Activated CD8-positive, alpha-beta memory T cell treated with anti-CD3 and anti-CD28 coated beads, Interleukin-2, amount 50 U/mL, for 24 hours (primary cell): ENCODE results near the gene URAD.

Experiments used
- DNase-seq: peaks from one replicate; pipeline ENCODE4 v3.0.0-alpha.2; 2020; ENCODE audit errors: extremely low read depth

Gene URAD

DNA sequence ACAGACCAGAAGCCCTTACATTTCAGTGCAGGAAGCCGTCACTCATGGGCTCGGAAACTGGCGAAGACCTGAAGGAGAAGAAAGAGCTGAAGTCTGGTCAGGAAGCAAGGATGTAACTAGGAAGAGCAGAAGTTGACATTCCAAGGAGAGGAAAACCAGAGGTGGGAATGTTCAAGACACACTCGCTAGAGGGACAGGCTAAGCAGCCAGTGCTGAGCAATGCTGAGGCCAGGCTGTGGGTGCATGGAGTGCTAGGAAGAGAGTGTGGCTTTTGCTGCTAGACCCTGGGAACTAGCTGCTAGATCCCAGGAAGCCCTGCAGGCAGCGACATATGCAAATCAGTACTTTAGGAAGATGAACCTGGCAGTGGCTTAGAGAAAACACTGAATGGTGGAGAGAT lies 12.1 kb upstream of the URAD start:
- DNase-seq: no peak

DNA sequence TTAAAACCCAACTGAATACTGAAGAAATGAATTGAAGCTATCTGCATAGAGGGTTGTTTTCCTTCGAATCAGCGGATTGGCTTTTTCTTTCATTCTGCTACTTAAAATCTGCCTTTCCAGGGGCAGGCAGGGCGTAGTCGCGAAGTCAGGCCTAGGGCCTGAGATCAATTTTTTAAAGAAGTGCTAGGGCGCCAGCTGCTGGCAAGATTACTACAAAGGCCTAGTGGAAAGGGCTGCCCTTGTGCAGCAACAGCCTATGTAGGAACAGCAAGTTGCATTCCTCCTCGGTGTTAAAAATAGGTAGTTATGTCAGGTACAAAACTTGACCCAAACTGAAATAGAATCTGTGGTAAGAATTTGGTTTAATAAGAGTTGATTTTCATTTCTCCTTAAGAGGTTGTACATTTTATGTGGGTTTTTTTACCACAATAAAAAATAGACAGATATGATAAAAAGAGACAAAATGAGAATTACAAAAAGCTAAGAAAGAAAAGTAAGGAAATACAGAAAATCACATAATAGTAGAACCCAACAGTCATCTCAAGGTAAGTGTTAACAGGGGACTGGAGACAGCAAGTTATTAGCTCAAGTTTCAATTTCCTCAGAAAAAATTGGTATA lies 9.5 kb upstream of the URAD start:
- no peak for DNase-seq

DNA sequence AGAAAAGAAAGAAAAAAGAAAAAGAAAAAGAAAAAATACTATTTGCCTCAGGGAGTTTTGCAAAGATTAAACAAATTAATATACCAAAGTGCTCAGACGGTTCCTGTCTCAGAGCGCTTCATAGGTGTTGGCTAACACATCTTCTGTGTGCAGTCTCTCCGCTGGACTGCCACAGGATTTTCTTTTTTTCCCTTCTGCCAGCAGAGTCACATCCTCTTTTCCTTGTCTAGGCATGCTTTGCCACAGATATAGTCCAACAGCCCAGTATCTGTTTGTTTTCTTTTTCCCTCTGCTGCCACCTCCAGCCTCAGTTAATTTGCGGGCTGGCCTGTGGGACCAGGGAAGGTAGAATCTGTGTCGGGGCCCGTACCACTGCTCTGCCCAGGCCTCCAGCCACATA lies 3.4 kb upstream of the URAD start:
- no peak for DNase-seq

DNA sequence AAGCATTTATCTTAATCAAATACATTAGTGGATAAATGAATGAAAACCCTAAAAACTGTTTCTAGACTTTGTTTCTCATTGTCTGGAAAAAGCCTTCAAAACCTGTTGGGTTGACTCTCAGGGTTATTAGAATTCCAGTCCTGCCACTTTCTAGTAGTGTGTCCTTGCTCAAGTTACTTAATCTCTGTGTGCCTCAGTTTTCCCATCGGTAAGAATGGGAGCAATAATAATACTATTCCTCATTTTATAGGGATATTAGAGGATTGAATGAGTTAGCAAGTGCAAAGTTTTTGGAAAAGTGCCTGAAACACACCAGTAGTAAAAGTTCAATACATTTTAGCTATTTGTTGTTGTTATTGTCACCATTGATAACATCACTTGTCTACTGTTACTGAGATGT lies 2.9 kb downstream of the URAD start:
- DNase-seq: no peak

DNA sequence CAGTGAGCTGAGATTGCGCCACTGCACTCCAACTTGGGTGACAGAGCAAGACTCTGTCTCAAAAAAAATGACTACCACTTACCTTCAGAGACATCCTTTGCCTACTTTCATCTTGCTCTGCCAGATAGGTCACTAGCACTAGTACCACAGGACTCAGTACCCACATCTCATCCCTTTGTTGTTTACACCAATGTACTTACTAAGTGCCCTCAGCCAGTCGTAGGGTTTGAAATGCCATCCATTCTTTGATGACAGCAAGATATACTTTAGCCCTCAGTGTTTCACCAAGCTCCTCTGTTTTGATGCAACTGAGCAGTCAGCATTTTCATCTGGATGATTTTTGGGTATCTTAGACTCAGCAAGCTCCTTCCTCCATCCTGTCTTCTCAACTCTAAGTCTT lies 6.1 kb downstream of the URAD start:
- DNase-seq: no peak

DNA sequence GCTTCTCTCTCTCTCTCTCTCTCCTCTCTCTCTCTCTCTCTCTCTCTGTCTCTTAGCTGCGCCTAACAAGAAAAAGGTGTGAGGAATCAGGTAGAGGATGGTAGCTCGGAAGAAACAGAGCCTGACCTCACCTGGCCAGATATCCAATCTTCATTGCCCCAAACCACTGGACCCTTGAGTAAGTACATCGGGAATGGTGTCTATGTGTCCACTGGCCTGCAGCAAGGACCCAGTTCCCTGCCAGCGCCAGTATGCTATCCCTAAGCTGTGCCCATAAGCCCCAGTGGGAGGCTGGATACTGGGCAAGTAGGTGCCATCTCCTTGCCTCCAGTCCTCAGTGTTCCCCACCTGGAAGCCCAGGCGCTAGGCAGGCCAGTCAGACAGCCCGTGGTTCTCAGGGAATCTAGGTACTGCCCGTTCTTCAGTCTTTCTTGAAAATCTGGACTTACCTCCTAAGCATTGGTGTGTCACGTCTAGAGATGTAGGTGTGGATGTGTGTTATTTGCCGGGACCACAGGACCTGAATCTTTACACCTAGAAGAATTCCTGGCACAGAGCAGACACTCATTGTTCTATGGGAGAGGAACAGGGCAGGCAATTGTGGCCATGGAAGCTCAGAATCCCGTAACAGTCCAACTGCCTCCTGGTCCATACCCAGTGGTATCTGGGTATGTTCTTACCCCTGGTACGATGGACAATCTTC lies 7.3 kb downstream of the URAD start:
- DNase-seq: no peak

DNA sequence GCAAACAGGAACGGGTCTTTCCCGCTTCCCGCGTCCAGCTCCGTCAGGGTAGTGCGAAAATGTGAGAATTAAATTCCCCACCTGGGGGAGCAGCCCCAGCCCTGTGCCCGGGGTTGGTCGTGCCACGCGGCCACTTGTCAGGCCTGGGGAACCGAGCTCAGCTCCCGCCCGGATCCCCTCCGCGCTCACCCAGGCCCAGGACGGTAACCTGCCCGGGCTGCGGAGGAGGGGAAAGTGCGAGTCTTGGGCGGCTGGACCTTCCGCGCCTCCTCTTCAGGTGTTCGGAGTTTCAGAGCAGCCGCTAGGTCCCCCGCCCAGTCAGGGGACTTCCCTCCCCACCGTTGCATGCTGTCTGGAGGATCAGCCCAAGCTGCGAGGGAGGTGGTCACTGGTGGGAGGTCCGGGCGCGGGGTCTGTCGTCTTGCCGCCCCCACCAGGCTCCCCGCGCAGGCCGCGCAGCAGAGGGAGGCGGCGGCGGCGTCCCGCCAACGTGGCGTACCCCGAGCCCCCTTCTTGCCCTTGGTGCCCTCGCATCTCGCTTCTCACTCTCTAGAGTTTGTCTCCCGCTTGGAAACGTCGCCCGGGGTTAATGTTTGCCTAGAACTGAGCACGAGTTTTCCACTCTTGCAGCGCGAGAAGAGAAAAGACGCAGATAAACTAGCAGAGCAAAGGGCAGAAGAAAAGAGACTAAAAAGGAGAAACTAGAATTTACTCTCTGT lies 8.1 kb downstream of the URAD start:
- DNase-seq: no peak

DNA sequence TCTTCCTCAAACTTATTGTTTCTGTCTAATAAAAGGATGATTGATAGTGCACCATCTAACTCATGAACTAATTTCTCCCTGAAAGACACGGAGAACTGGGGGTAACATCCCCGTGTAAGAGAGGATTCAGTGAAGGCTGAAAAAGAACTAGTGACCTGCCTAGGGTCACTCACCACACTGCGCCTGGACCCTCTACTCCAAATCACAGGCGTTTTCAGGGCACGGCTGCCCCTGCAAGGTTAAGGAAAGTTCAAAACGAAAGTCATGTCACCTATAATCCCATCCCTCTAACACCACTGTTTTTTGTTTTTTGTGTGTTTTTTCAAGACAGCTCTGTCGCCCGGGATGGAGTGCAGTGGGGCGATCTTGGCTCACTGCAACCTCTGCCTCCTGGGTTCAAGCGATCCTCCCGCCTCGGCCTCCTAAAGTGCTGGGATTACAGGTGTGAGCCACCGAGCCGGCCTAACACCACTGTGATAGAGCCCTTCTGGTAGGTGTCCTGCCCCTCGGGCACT lies 8.7 kb downstream of the URAD start:
- DNase-seq: no peak

DNA sequence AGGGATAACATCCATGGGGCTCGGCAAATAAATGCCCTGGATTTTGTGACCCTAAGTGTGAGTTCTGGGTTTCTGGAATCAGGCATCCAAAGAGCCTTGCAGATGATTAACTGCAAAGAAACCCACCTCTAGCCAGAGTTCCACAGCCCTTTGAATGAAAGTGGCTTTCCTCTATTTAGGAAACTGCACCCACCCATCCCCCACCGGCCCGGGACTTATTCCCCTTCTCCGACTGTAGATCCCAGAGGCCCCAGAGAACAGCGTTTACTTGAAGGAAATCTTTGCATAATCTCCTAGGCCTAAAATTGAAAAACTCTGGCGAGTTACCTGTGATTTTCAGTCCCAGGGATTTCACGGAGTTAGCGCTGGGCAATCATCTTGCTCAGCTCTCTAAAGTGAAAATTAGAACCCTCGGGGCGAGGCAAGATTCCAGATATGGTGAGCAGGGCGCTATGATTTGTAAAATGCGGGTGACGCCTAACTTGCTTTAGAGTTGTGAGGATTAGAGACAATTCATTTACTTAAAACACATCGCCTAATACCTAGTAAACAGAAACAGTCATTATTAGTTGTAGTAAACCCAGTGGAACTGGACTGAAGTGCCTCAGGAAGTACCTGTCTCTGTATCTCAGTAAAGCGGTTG lies 9.4 kb downstream of the URAD start:
- no peak for DNase-seq

DNA sequence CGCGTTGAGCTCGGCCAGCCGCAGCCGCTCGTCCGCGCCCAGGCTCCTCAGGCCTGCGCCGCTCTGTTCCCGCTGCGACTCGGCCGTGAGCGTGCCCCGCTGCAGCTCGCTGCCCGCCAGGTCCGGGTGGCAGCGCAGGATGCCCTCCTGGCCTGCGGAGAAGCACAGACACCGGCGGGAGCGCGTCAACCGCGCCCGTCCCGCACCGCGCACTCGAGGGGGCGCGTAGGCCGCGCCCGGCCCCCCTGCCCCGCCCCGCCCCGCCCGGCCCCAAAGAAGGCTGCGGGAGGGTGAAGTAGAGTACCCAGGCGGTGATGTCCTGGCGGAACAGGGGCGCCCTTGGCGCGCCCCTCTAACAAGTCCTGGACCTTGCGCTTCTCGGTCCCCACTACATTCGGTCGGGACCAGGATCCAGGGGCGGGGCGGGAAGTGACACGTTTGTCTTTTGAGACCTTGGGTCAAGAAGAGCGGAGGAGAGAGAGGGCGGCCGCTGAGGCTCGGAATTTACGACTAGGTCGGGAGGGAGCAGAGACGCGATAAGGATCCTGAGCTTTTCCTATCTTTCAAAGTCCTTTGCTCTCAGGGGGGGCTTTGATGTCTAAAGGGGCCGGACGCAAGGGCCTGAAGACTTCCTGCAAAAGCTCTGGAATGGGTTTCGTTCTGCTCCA lies 10.1 kb downstream of the URAD start:
- no peak for DNase-seq

DNA sequence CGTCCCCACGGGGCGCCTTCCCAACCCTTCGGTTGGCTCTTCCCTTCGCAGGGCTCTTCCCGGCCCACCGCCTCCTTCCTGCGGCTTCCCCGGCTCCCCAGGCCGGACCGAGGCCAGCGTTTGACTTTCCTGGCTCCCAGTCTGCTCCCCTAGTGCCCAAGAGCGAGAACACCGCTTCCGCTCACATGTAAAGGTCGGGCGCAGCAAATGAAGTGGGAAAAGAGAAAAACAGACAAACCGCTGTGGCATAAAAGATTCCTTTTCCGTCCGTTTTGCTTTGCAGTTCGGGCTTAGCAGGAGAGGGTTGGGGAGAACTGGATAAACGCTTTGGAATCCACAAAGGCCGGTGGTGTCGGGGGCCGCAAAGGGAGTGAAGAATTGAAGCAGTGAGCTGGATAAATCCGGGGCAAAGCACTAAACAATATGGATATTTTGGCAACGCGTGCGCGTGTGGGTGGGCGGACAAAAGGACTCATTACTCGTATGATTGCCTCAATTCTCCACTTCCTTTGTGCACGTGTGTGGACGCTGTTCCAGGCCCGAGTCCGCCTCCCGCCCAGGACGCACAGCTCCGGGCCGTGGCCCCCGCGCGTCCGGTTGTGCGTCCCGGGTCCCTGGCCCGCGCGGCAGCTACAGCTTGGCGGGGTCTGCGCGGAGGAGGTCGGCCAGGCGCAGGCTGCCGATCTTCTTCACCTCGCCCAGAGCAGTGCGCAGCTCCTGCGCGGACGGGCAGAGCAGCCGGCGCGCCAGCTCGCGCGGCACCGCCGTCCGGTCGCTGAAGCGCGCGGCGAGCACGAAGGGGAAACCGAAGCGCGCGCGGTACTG lies 10.8 kb downstream of the URAD start:
- no peak for DNase-seq

DNA sequence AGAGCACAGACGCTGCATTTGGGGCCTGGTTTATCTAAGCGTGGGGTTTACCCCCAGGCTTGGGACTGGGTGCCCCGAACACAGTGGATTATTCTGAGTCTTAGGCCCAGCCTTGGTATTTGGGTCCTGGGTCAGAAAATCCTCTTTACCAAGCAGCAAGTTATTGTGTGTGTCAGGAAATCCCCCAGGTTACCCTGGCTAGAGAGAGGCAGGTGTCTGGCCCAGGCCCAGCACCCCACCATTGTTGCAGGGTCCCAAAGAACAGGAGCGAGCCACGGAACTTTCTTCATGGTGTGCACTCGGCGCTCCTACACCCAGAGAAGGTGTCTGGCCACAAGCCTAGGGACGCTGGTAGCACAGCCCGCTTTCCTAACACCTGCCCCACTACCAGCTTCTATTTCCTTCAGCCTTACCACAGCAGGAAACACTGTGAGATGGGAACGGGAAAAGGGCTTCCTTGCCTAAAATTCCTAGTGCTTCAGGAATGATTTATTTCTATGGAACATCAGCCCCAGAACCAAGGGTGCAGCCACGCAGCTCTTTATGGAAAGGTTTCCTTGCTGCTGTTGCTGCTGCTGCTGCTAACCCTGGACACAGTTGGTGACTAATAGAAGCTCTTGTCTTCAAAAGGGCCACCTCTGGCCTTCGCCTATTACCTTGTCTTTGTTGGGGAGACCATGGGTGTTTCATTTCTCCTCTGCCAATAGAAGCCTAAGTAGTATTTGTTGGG lies 12.0 kb downstream of the URAD start:
- no peak for DNase-seq

DNA sequence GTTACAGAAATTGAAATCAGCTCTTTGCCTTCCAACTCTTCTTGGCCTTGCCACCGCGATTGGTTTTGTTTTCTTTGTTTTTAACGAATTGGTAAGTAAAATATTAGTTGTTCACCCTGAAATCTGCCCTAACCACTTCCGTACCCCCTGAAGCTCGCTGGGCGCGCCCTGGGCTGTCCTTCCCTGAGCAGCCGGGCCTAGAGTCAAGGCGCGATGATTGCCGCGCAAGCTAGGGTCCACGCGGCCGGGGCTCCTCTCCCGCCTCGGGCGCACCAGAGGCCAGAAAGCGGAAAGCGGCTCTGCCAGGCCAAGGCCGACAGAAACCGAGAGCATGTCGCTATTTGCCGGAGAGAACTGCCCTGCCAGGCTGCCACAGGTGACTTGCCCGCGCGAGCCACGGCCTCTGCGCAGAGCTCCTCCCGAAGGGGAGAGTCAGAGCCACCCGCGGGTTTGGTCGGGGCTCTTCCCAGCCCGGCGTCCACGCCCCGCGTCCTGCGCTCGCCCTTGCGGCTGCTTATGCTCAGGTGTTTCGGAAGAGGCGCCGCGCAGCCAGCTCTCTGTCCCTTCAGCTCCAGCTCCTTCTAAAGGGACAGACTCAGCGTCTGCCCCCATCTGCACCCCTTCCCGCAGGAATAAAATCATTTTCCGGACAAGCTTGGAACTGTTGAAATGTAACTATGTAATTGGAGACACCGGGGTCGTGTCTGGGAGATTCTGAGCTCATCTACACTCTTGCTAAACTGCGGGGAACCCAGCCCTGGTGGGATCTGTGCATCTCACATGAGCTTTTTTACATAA lies 12.7 kb downstream of the URAD start:
- DNase-seq: no peak

DNA sequence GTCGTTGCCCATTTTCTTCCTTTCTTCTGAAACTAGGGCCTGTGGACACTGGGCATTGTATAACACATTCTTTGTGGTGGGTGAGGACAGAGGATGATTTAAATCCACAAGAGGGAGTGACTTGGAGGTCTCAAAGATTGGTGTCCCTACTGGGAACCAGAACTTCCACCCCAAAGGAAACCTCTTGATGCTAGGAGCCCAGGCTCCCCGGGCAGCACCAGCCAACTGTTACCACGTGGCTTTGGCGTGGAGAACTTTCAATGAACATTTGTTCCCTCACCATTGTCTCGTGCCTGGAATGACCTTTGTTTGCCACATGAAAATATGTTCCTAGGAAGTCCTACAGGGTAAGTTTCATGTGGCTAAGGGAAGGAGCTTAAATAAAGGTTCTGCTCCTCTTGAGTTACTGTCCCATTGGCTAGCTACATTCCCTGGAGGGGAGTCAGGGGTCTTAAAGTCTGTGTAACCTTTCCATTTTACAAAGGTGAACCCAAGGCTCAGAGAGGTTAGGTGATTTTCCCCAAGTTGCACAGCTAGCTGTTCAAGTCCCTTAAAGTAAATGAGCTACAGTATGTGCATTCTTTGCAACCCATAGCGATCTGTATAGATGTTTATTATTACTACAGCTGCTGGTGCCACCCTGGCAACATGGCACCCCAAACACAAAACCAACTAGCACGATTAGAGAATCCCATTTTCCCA lies 14.4 kb downstream of the URAD start:
- DNase-seq: no peak

DNA sequence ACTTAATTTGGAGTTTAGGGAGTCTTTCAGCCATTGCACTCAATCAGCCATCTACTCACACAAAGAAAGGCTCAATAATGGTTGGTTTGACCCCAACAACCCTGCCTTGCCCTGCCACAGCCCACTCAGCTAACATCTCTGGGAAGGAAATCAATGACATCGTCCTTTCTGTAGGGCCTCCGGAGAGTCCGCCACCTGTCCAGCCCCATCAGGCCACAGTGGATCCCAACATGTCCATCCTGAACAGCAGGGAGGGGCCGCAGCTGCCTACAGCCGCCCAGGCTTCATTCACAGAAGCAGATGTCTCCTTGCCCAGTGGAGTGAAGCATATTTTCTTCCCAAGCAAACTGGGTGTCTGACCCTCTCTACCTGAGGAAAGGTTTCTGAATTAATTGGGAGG lies 15.2 kb downstream of the URAD start:
- no peak for DNase-seq

DNA sequence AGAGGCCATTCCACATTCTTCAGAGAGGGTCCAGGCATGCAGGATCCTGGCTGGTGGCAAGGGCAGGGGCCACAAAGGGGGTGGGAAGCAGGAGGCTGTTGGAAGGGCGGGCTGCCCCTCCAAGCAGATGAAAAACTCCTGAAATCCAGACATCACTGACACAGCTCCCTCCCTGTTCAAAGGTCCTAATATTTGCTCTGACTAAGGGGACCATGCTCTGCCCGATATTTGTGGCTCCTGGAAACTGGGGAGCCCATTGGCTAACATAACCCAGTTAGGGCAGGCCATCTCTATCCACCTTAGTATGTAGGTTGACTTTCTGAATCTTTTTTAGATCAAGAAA lies 16.0 kb downstream of the URAD start:
- no peak for DNase-seq

DNA sequence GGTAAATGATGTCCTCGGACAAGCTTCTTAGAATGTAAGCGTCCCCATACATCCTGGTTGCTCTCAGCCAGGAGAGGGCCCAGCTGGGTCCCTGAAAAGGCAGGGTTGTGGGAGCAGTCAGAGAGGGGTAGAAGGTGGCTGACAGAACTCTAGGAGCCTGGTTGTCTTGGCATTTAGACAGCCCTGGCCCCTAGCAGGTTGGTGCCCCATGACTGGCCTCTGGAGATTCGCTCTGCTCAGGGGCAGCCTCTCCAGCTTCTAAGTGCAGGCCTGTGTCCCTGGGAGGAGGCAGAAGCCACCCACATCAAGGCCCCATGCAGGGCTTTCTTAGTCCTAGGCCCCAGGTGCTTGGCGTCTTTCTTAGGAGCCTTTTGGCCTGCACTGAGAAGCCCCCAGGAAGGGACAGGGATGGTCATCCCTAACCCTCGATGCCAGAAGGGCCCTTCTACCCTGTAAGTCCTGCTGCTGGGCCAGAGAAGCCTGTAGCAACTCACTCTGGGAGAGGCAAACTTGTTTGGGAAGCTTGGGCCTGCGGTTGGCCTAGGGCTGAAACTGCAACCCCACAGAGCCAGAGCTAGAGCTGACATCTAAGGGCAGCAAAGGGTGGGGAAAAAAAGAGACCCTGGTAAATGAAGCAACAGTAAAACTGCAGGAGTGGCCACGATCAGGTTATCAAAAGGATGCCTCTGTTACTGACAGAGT lies 16.6 kb downstream of the URAD start:
- DNase-seq: no peak

DNA sequence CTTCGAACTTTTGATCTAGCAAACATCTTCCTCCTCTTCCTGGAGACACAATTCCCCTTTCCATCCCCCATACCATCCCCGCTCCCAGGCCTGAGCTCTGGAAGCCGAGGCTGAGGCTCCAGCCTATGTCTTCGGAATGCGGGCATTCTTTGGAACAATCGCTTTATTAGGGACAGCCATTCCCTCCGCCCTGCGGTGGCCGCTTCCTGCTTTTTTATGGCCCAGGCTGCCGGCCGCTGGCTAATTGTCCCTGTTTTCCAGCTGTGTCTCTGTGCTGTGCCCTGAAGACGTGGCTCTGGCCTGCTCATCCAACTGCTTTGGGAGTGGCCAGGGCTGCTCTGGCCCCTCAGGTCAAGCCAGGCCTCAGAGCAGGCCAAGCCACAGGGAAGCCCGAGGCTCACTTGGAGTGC lies 17.3 kb downstream of the URAD start:
- no peak for DNase-seq
